ENCODE measurements around the gene KCNQ1. TPM values are rescaled to one million over a fixed set of nuclear protein-coding genes. Genes with fewer than 3 reads are reported as not detected.

The KCNQ1 gene
- total and polyA plus RNA-seq, 2 of the 13 experiments (the other 11 are each of a cell fraction or from before 2014, with no cell fraction given), result 0.02 to 0.08 TPM

DNA sequence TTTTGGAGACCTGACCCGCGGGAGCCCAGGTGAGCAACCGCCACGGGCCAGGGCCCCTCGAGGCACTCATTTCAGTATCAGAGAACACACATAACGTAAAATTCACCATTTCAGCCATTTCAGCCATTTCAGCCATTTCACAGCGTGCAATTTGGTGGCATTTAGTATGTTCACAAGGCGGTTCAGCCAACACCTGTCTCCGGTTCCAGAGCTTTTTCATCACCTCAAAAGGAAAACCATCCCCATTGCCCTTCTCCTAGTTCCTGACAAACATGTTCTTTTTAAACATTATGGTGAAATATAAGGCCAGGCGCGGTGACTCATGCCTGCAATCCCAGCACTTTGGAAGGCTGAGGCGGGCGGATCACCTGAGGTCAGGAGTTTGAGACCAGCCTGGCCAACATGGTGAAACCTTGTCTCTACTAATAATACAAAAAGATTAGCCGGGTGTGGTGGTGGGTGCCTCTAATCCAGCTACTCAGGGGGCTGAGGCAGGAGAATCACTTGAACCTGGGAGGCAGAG is 119.3 kb downstream of the KCNQ1 start (continued):
- TF ChIP-seq, protein P1, sequence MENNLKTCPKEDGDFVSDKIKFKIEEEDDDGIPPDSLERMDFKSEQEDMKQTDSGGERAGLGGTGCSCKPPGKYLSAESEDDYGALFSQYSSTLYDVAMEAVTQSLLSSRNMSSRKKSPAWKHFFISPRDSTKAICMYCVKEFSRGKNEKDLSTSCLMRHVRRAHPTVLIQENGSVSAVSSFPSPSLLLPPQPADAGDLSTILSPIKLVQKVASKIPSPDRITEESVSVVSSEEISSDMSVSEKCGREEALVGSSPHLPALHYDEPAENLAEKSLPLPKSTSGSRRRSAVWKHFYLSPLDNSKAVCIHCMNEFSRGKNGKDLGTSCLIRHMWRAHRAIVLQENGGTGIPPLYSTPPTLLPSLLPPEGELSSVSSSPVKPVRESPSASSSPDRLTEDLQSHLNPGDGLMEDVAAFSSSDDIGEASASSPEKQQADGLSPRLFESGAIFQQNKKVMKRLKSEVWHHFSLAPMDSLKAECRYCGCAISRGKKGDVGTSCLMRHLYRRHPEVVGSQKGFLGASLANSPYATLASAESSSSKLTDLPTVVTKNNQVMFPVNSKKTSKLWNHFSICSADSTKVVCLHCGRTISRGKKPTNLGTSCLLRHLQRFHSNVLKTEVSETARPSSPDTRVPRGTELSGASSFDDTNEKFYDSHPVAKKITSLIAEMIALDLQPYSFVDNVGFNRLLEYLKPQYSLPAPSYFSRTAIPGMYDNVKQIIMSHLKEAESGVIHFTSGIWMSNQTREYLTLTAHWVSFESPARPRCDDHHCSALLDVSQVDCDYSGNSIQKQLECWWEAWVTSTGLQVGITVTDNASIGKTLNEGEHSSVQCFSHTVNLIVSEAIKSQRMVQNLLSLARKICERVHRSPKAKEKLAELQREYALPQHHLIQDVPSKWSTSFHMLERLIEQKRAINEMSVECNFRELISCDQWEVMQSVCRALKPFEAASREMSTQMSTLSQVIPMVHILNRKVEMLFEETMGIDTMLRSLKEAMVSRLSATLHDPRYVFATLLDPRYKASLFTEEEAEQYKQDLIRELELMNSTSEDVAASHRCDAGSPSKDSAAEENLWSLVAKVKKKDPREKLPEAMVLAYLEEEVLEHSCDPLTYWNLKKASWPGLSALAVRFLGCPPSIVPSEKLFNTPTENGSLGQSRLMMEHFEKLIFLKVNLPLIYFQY (CRISPR knock-in tag; IDR thresholded peaks at IDR 0.05; ENCODE audit: borderline replicate concordance), result no peak
- TF ChIP-seq HES4 (CRISPR knock-in tag; IDR thresholded peaks at IDR 0.05; ENCODE audit: borderline replicate concordance), result no peak
- TF ChIP-seq KMT2B (CRISPR knock-in tag; IDR thresholded peaks at IDR 0.05), result no peak; the same call in 1 of the 2 replicates
- TF ChIP-seq, protein P2, sequence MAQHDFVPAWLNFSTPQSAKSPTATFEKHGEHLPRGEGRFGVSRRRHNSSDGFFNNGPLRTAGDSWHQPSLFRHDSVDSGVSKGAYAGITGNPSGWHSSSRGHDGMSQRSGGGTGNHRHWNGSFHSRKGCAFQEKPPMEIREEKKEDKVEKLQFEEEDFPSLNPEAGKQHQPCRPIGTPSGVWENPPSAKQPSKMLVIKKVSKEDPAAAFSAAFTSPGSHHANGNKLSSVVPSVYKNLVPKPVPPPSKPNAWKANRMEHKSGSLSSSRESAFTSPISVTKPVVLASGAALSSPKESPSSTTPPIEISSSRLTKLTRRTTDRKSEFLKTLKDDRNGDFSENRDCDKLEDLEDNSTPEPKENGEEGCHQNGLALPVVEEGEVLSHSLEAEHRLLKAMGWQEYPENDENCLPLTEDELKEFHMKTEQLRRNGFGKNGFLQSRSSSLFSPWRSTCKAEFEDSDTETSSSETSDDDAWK (CRISPR knock-in tag; IDR thresholded peaks at IDR 0.05), result no peak
- TF ChIP-seq NFYB (CRISPR knock-in tag; IDR thresholded peaks at IDR 0.05), result no peak
- no peak for TF ChIP-seq ZNF337 (CRISPR knock-in tag; IDR thresholded peaks at IDR 0.05; ENCODE audit: borderline replicate concordance, low read depth)
- TF ChIP-seq, protein P3, sequence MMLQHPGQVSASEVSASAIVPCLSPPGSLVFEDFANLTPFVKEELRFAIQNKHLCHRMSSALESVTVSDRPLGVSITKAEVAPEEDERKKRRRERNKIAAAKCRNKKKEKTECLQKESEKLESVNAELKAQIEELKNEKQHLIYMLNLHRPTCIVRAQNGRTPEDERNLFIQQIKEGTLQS (CRISPR knock-in tag; IDR thresholded peaks at IDR 0.05), result peak; percentile 43; the same call in 1 of the 2 replicates
- TF ChIP-seq ZBTB20 (CRISPR knock-in tag; IDR thresholded peaks at IDR 0.05; ENCODE audit: borderline replicate concordance, low read depth), result no peak
- no peak for TF ChIP-seq HNRNPUL1 (IDR thresholded peaks at IDR 0.05; ENCODE audit: low read depth, low read length)
- TF ChIP-seq, protein P4, sequence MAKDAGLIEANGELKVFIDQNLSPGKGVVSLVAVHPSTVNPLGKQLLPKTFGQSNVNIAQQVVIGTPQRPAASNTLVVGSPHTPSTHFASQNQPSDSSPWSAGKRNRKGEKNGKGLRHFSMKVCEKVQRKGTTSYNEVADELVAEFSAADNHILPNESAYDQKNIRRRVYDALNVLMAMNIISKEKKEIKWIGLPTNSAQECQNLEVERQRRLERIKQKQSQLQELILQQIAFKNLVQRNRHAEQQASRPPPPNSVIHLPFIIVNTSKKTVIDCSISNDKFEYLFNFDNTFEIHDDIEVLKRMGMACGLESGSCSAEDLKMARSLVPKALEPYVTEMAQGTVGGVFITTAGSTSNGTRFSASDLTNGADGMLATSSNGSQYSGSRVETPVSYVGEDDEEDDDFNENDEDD (CRISPR knock-in tag; IDR thresholded peaks at IDR 0.05; ENCODE audit: borderline replicate concordance), result peak; percentile 53; the same call in 1 of the 2 replicates
- TF ChIP-seq, protein P5, sequence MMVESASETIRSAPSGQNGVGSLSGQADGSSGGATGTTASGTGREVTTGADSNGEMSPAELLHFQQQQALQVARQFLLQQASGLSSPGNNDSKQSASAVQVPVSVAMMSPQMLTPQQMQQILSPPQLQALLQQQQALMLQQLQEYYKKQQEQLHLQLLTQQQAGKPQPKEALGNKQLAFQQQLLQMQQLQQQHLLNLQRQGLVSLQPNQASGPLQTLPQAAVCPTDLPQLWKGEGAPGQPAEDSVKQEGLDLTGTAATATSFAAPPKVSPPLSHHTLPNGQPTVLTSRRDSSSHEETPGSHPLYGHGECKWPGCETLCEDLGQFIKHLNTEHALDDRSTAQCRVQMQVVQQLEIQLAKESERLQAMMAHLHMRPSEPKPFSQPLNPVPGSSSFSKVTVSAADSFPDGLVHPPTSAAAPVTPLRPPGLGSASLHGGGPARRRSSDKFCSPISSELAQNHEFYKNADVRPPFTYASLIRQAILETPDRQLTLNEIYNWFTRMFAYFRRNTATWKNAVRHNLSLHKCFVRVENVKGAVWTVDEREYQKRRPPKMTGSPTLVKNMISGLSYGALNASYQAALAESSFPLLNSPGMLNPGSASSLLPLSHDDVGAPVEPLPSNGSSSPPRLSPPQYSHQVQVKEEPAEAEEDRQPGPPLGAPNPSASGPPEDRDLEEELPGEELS (CRISPR knock-in tag; IDR thresholded peaks at IDR 0.05), result no peak; the same call in 1 of the 2 replicates
- TF ChIP-seq CBFB (CRISPR knock-in tag; IDR thresholded peaks at IDR 0.05), result no peak
- no peak for TF ChIP-seq TRIM24 (CRISPR knock-in tag; IDR thresholded peaks at IDR 0.05)
- peak; percentile 14 for TF ChIP-seq ZNF614 (CRISPR knock-in tag; IDR thresholded peaks at IDR 0.05; ENCODE audit: borderline replicate concordance)
- no peak for TF ChIP-seq HMG20A (CRISPR knock-in tag; IDR thresholded peaks at IDR 0.05; ENCODE audit: borderline replicate concordance)
- no peak for TF ChIP-seq TAF1 (CRISPR knock-in tag; IDR thresholded peaks at IDR 0.05)
- no peak; the same call in 1 of the 2 replicates for TF ChIP-seq PHF8 (CRISPR knock-in tag; IDR thresholded peaks at IDR 0.05)
- 0 out of 2 replicates have a peak, but pooled peaks have one; percentile 0 for TF ChIP-seq ZFP90 (CRISPR knock-in tag; IDR thresholded peaks at IDR 0.05; ENCODE audit: borderline replicate concordance)
- no peak for TF ChIP-seq ZNF546 (CRISPR knock-in tag; conservative IDR thresholded peaks at IDR 0.05)
- no peak for TF ChIP-seq TBL1XR1 (IDR thresholded peaks at IDR 0.05; ENCODE audit: borderline replicate concordance, low read length, partially characterized antibody)
- no peak; the same call in 1 of the 2 replicates for TF ChIP-seq SMAD9 (CRISPR knock-in tag; IDR thresholded peaks at IDR 0.05)
- no peak for TF ChIP-seq PTBP1 (IDR thresholded peaks at IDR 0.05; ENCODE audit: low read depth, low read length, poor library complexity, severe bottlenecking)

All from HepG2 (cell line).